HG03045 (cell line): ENCODE data around the gene YIF1A.
"Not testable (repeated sequence)": the region's sequence is repeated elsewhere in the genome, so short reads cannot be mapped to it uniquely, and the experiment has no call there.

Experiments used
- ATAC-seq: cut with Tn5 transposase; IDR thresholded peaks from one replicate; pipeline ENCODE4 v1.9.1; 2021; ENCODE audit warnings: mild to moderate bottlenecking, moderate library complexity; ENCODE audit not compliant: unreplicated experiment

YIF1A gene

DNA sequence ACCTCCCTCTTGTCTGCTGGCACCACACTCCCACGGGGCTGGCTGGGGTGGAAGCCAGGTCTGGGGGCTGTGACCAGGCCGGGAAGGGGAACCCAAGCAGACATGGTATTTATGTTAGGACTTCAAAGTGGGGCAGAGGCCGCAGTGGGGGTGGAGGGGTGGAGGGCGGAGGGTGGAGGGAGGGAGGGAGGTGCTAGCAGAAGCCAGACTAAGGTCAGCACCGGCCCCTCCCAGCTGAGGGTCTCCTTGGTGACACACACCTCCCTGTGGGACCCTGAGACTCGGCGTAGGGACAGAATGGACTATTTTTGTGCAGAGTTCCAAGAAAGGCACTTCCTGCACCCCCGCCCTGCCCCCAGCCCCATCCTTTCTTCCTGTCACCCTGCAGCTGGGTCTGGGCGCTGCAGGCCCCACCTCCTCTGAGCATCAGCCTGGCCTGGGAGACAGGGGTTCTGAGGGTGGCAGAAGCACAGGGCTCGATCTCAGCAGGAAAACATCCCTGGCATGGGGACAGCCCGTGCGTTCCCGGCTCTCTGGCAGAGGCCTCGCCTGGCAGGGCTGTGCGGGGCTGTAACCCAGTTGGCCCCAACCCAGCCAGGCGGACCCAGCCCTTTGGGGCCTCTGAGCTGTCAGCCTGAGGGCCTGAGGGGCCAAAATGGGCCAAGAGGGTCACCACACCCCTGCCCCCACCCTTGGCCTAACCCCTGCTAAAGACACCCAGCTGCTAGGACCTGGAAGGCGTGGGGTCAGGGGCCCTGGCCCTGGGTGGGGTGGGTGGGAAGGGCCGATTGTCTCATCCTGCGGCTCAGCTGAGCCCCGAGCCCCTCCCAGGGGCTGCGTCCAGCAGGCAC, 37.5 kb upstream of the YIF1A start:
- ATAC-seq, result no peak

- ATAC-seq, result no peak
Measured at GRCh38 chr11:66325263-66325671, 36.3 kb upstream of the YIF1A start.

- no peak for ATAC-seq
Measured at GRCh38 chr11:66324664-66325063, 35.7 kb upstream of the YIF1A start.

DNA sequence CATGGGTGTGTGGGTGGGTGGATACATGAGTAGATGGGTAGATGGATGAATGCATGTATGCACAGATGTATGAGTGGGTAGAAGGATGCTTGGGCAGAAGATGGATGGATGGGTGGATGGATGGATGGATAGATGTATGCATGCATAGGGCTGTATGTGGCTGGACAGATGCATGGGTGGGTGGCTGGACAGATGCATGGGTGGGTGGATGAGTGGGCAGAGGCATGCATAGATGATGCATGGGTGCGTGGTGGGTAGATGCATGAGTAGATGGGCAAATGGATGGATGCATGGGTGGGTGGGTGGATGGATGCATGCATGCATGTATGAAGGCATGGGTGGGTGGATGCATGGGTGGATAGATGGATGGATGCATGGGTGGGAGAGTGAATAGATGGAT, 34.7 kb upstream of the YIF1A start:
- ATAC-seq, result no peak

- ATAC-seq, result no peak
Measured at GRCh38 chr11:66322732-66323427, 33.9 kb upstream of the YIF1A start.

DNA sequence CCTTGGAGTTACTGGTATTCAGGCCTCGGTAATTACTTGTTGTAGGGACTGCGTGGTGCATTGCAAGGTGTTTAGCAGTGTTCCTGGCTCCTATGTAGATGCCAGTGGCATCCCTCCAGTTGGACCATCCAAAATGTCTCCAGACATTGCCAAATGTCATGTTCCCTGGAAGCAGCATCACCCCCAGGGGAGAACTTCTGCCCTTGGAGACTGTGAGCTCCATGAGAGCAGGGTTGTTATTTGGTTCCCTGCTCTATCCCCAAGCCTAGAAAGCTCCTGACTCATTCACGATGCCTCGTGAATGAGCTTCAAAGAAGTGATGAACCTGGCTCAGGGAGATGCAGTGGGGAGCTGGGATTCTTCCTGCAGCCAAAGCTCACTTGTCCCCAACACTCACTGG, 32.7 kb upstream of the YIF1A start:
- ATAC-seq, result no peak

GRCh38 chr11:66320748-66321147, 31.8 kb upstream of the YIF1A start:
- ATAC-seq, result not testable (repeated sequence)

GRCh38 chr11:66320289-66320688, 31.3 kb upstream of the YIF1A start:
- not testable (repeated sequence) for ATAC-seq

- ATAC-seq, result no peak
Measured at GRCh38 chr11:66318600-66318970, 29.6 kb upstream of the YIF1A start.

DNA sequence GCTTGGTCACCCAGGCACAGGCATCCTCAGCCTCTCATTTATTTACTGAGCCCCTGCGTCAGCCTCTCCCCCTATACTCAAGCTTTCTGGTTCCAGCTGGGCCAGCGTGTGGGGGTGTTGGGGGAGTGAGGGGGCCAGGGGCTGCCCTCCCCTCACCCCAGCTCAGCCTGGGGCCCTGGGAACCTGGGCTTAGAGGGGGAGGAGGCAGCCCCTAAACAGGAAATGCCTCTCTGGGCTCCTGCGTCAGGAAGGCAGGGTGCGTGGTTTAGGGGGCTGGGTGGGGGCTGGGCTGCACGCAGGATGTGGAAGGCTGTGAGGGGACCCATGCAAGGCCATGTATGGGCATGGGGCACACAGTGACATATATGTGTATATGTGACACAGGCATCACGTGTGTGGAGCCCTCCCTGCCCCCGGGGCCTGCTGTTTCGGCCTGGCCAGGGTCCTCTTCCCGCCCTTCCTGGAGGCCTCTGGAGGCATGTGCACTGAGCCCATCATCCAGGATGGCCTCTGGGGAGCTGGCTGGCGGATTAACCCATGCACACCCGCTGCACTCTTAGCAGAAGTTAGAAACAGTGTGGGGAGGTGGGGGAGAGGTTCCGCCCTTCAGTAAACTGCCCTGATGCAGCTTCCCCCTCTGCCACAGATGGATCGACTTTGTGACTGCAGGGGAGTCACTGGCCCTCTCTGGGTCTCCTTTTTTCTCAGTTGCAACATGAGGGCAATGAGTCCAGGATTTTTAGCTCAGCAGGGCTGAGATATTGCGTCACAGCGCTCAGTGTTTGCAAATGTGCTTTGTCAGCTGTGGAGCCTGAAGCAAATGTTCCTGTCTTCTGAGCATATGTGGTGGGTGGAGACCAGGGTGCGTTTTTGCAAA, 29.0 kb upstream of the YIF1A start:
- ATAC-seq, result no peak

DNA sequence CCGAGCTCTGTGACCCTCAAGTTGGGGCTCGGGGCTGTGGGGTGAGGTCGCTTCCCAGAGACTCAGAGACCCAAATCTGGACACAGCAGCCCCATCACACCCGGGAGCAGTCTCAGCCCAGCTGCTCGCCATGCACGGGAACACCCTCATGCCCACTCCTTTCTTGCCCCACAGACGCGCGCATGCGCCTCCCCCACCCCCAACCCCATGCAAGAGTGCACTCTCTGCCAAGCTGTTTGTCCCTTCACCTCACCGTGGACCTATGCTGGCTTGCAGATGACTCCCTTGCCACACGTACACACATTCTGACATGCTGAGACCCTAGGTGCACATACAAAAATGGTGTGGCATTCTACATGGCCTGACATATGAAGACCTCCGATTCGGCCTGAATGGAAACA, 28.4 kb upstream of the YIF1A start:
- ATAC-seq, result no peak

GRCh38 chr11:66316849-66317251, 27.9 kb upstream of the YIF1A start, which contains the start of gene CD248:
TSS of gene CD248 (minus strand) at chr11:66317044. CDS start at chr11:66317027, 17 bp downstream.
- ATAC-seq, result no peak

DNA sequence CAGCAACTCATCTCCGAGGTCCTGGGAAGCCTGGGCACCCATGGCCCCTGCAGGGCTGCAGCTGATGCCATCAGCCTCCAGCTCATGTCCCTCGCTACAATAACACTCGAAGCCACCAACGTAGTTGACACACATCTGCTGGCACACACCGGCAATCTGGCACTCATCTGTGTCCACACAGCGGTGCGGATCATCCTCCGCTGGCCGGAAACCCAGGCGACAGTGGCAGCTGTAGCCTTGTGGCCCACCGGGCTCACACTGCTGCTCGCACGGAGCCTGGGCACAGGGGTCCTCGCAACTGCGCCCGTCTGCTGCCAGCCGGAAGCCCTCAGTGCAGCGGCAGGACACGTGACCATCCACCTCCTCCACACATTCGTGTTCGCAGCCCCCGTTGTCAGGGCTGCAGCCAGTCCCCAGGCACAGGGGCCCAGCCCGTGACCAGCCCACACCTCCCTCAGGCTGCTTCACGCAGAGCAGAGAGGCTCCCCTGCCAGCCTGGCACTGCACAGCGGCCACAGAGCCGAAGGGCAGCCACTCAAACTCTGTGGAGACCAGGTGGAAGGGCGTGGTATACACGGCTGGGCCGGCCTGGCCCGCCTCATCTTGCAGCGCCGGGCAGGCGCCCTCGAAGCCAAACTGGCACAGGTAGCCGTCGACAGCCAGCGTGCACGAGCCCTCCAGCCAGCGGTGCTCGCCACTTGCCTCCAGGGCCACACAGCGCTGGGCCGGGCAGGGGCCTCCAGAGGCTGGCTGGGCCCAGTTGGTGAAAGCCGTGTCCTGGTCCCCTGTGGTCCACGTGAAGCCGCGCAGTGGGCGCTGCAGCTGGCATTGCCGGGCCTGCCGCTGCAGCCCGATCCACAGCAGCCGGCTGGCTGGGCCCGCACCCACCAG, 27.2 kb upstream of the YIF1A start:
- no peak for ATAC-seq

- no peak for ATAC-seq
Measured at GRCh38 chr11:66315498-66315885, 26.5 kb upstream of the YIF1A start.

GRCh38 chr11:66314561-66315497, 25.9 kb upstream of the YIF1A start:
- no peak for ATAC-seq

GRCh38 chr11:66314186-66314501, 25.2 kb upstream of the YIF1A start:
- no peak for ATAC-seq

DNA sequence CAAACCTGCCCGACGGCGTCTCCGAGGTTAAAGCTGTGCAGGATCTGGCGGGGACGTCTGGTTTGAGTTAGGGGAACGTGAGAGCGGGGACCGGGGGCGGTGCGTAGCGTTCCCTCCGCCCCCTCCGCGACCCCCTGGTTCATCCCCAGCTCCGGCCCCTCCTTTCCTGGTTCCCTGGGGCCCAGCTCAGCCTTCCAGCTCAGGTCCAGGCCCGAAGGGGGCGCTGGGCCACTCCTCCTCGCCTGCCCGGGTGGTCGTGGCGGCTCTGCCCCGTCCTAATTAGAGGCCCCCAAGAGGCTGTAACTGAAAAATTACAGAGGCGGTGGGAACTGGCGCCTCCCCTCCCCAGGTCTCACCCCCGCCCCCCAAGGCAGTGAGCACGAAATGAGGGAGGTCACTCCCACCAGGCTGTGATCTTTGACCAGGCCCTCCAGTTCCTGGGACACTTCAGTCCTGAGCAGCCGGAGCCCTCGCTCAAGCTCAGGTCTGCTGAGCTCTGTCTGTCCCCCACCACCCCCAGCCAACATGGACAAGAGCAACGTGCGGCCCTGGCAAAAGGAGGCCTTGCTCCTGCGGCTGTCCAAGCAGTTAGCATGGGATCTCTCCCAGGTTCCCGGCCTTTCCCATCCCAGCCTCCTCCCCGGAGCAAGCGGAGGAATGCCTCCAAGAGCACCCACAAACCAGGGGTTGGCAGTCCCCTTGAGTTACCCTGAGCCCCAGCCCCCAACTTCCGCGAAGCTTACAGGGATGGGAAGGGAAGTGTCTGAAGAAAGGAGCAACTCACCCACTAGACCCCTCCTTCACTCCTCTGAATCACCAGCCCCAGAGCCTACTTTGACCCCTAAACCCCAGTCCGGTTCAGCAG, 24.6 kb upstream of the YIF1A start:
- ATAC-seq, result no peak

GRCh38 chr11:66312549-66313320, 23.8 kb upstream of the YIF1A start:
- peak; percentile 62 for ATAC-seq
